ENCODE results near the gene IL17RB. TPM values are rescaled to one million over a fixed set of nuclear protein-coding genes. Genes with fewer than 3 reads are reported as not detected.

IL17RB gene
- total and polyA plus RNA-seq, 4 donors: 0.23 to 1.9 (median 0.74) TPM

GRCh38 chr3:53803816-53804695 is 42.3 kb upstream of the IL17RB start:
- Histone ChIP-seq H3K9me3 (ENCODE audit: control insufficient read depth, low read length) (no peaks in the 10 kb centered on the region), H3K4me1 (ENCODE audit: control insufficient read depth in 1 of 2, insufficient read depth in 2 of 2, low read length in 2 of 2) (no peaks in the 10 kb centered on the region), H3K27ac (ENCODE audit: low read depth in 1 of 2, low read length in 2 of 2) (no peak overlapping the region), H3K36me3 (ENCODE audit: control insufficient read depth in 1 of 2, insufficient read depth in 2 of 2, low read length in 1 of 2) (no peaks in the 10 kb centered on the region), H3K4me3 (ENCODE audit: low read length in 2 of 2) (no peak overlapping the region), H3K27me3 (ENCODE audit: control insufficient read depth in 1 of 2, insufficient read depth in 2 of 2, low read length in 1 of 2) (no peaks in the 10 kb centered on the region)
- no peak for ATAC-seq (ENCODE audit: low FRiP score)
- 84 to 86% methylated on average over 20 of the region's 20 CpGs for WGBS, 2 donors
- intact Hi-C loops (cut with DNase I): loop anchor here in 1 of 2 donors (10.0 kb wide), 1 partner anchor 509 kb away; no protein-coding TSS in a partner anchor
- peak in 1 of 2 donors; percentile 43 for DNase-seq

- ATAC-seq (ENCODE audit: low FRiP score) (no peak), DNase-seq (peak in 1 of 2 donors; percentile 77)
- Histone ChIP-seq H3K4me1 (ENCODE audit: control insufficient read depth in 1 of 2, insufficient read depth in 2 of 2, low read length in 2 of 2) (no peaks in the 10 kb centered on the region), H3K27me3 (ENCODE audit: control insufficient read depth in 1 of 2, insufficient read depth in 2 of 2, low read length in 1 of 2) (no peaks in the 10 kb centered on the region), H3K36me3 (ENCODE audit: control insufficient read depth in 1 of 2, insufficient read depth in 2 of 2, low read length in 1 of 2) (no peaks in the 10 kb centered on the region), H3K27ac (ENCODE audit: low read depth in 1 of 2, low read length in 2 of 2) (no peak overlapping the region), H3K4me3 (ENCODE audit: low read length in 2 of 2) (no peak overlapping the region), H3K9me3 (ENCODE audit: control insufficient read depth, low read length) (no peaks in the 10 kb centered on the region)
- 46 to 48% methylated on average over 14 of the region's 14 CpGs for WGBS, 2 donors
- intact Hi-C loops (cut with DNase I): loop anchor here in 1 of 2 donors (5.0 to 10.0 kb wide), 2 partner anchors 87 to 510 kb away; partner anchors contain the start of gene SELENOK
These were observed 41.5 kb upstream of the IL17RB start for GRCh38 chr3:53804697-53805462.

- Histone ChIP-seq H3K36me3 (ENCODE audit: control insufficient read depth in 1 of 2, insufficient read depth in 2 of 2, low read length in 1 of 2) (no peaks in the 10 kb centered on the region), H3K27me3 (ENCODE audit: control insufficient read depth in 1 of 2, insufficient read depth in 2 of 2, low read length in 1 of 2) (no peaks in the 10 kb centered on the region), H3K4me1 (ENCODE audit: control insufficient read depth in 1 of 2, insufficient read depth in 2 of 2, low read length in 2 of 2) (no peaks in the 10 kb centered on the region), H3K4me3 (ENCODE audit: low read length in 2 of 2) (no peak overlapping the region), H3K9me3 (ENCODE audit: control insufficient read depth, low read length) (no peaks in the 10 kb centered on the region), H3K27ac (ENCODE audit: low read depth in 1 of 2, low read length in 2 of 2) (no peak overlapping the region)
- WGBS, 2 donors: 79 to 90% methylated on average over 4 of the region's 4 CpGs
- no peak for ATAC-seq (ENCODE audit: low FRiP score)
- intact Hi-C loops (cut with DNase I): loop anchor here in 1 of 2 donors (5.0 to 10.0 kb wide), 2 partner anchors 87 to 511 kb away; partner anchors contain the start of gene SELENOK
- DNase-seq: no peak
These were observed 40.8 kb upstream of the IL17RB start for GRCh38 chr3:53805463-53806159.

GRCh38 chr3:53806182-53807116 is 39.9 kb upstream of the IL17RB start:
- DNase-seq (peak in 1 of 2 donors; percentile 72), ATAC-seq (ENCODE audit: low FRiP score) (no peak)
- Histone ChIP-seq H3K27ac (ENCODE audit: low read depth in 1 of 2, low read length in 2 of 2) (peak overlapping the region in 1 of 2 donors; percentile 31), H3K9me3 (ENCODE audit: control insufficient read depth, low read length) (no peaks in the 10 kb centered on the region), H3K27me3 (ENCODE audit: control insufficient read depth in 1 of 2, insufficient read depth in 2 of 2, low read length in 1 of 2) (no peaks in the 10 kb centered on the region), H3K4me1 (ENCODE audit: control insufficient read depth in 1 of 2, insufficient read depth in 2 of 2, low read length in 2 of 2) (no peaks in the 10 kb centered on the region), H3K36me3 (ENCODE audit: control insufficient read depth in 1 of 2, insufficient read depth in 2 of 2, low read length in 1 of 2) (no peaks in the 10 kb centered on the region), H3K4me3 (ENCODE audit: low read length in 2 of 2) (no peak overlapping the region)
- WGBS, 2 donors: 38 to 51% methylated on average over 10 of the region's 10 CpGs
- intact Hi-C loops (cut with DNase I): loop anchor here in 1 of 2 donors (5.0 to 10.0 kb wide), 2 partner anchors 86 to 512 kb away; partner anchors contain the start of gene SELENOK

GRCh38 chr3:53807117-53807810 is 39.1 kb upstream of the IL17RB start:
- ATAC-seq (ENCODE audit: low FRiP score) (no peak), DNase-seq (peak in 1 of 2 donors; percentile 72)
- Histone ChIP-seq H3K27ac (ENCODE audit: low read depth in 1 of 2, low read length in 2 of 2) (no peak overlapping the region), H3K27me3 (ENCODE audit: control insufficient read depth in 1 of 2, insufficient read depth in 2 of 2, low read length in 1 of 2) (no peaks in the 10 kb centered on the region), H3K9me3 (ENCODE audit: control insufficient read depth, low read length) (no peaks in the 10 kb centered on the region), H3K4me3 (ENCODE audit: low read length in 2 of 2) (no peak overlapping the region), H3K36me3 (ENCODE audit: control insufficient read depth in 1 of 2, insufficient read depth in 2 of 2, low read length in 1 of 2) (no peaks in the 10 kb centered on the region), H3K4me1 (ENCODE audit: control insufficient read depth in 1 of 2, insufficient read depth in 2 of 2, low read length in 2 of 2) (no peaks in the 10 kb centered on the region)
- intact Hi-C loops (cut with DNase I): loop anchor here in 1 of 2 donors (5.0 to 10.0 kb wide), 2 partner anchors 85 to 512 kb away; partner anchors contain the start of gene SELENOK
- 93 to 94% methylated on average over 15 of the region's 15 CpGs for WGBS, 2 donors

- intact Hi-C loops (cut with DNase I): loop anchor here in 1 of 2 donors (5.0 to 10.0 kb wide), 2 partner anchors 84 to 514 kb away; partner anchors contain the start of gene SELENOK
- Histone ChIP-seq H3K4me3 (ENCODE audit: low read length in 2 of 2) (no peak overlapping the region), H3K27ac (ENCODE audit: low read depth in 1 of 2, low read length in 2 of 2) (no peak overlapping the region), H3K4me1 (ENCODE audit: control insufficient read depth in 1 of 2, insufficient read depth in 2 of 2, low read length in 2 of 2) (no peaks in the 10 kb centered on the region), H3K36me3 (ENCODE audit: control insufficient read depth in 1 of 2, insufficient read depth in 2 of 2, low read length in 1 of 2) (no peaks in the 10 kb centered on the region), H3K9me3 (ENCODE audit: control insufficient read depth, low read length) (no peaks in the 10 kb centered on the region), H3K27me3 (ENCODE audit: control insufficient read depth in 1 of 2, insufficient read depth in 2 of 2, low read length in 1 of 2) (no peaks in the 10 kb centered on the region)
- no peak for ATAC-seq (ENCODE audit: low FRiP score)
- WGBS, 2 donors: 96 to 97% methylated on average over 13 of the region's 13 CpGs
- DNase-seq: peak in 1 of 2 donors; percentile 41
These were observed 37.9 kb upstream of the IL17RB start for GRCh38 chr3:53808496-53808895.

- no peaks in the 10 kb centered on the region for H3K9me3 ChIP-seq (ENCODE audit: control insufficient read depth, low read length)
- H3K4me1 ChIP-seq (ENCODE audit: control insufficient read depth in 1 of 2, insufficient read depth in 2 of 2, low read length in 2 of 2): no peaks in the 10 kb centered on the region
- DNase-seq: peak in 1 of 2 donors; percentile 39
- ATAC-seq (ENCODE audit: low FRiP score): no peak
- WGBS, 2 donors: 83 to 88% methylated on average over 12 of the region's 12 CpGs
- intact Hi-C loops (cut with DNase I): loop anchor here in 1 of 2 donors (5.0 to 10.0 kb wide), 2 partner anchors 83 to 514 kb away; partner anchors contain the start of gene SELENOK
- no peak overlapping the region for H3K27ac ChIP-seq (ENCODE audit: low read depth in 1 of 2, low read length in 2 of 2)
- H3K36me3 ChIP-seq (ENCODE audit: control insufficient read depth in 1 of 2, insufficient read depth in 2 of 2, low read length in 1 of 2): no peaks in the 10 kb centered on the region
- H3K4me3 ChIP-seq (ENCODE audit: low read length in 2 of 2): no peak overlapping the region
- H3K27me3 ChIP-seq (ENCODE audit: control insufficient read depth in 1 of 2, insufficient read depth in 2 of 2, low read length in 1 of 2): no peaks in the 10 kb centered on the region
These were observed 37.1 kb upstream of the IL17RB start for GRCh38 chr3:53809267-53809666.

Data from aorta (tissue), 5 donors.